Lower leg skin (tissue), 4 donors: Measurements from ENCODE around the gene BLOC1S3. TPM values are rescaled to one million over a fixed set of nuclear protein-coding genes. Genes with fewer than 3 reads are reported as not detected.
"Not testable (repeated sequence)": the region's sequence is repeated elsewhere in the genome, so short reads cannot be mapped to it uniquely, and the experiment has no call there.

Source experiments
- DNase-seq, 2 donors: peaks; one replicate each; pipeline ENCODE4 v3.0.0-alpha.2; 2019; ENCODE audit warnings: low spot score in 2 of 2
- H3K4me3 ChIP-seq: fragments of 200-600 bp; sonication (generic); 2 replicates; pipeline ENCODE4 v1.5.1; 2017; ENCODE audit warnings: mild to moderate bottlenecking, low read depth; ENCODE audit not compliant: poor library complexity, severe bottlenecking
- CTCF ChIP-seq, 3 donors: fragments of 450-650 bp; IDR thresholded peaks; one replicate each; pipeline ENCODE4 v1.5.1; 2016; ENCODE audit warnings: antibody characterized with exemption in 3 of 3, mild to moderate bottlenecking in 3 of 3, moderate library complexity in 2 of 3
- POLR2A ChIP-seq, 2 donors: fragments of 450-650 bp; IDR thresholded peaks; one replicate each; pipeline ENCODE4 v1.6.1; 2016 to 2017; ENCODE audit warnings: antibody characterized with exemption in 2 of 2, mild to moderate bottlenecking in 1 of 2, moderate library complexity in 1 of 2
- WGBS, 2 donors: methylation state at CpG; one replicate each; pipeline ENCODE4 v1.1.5; 2018; 5-methylcytosine and 5-hydroxymethylcytosine counted together
- intact Hi-C: fragments of 100-400 bp; cut with DNase I; formaldehyde crosslinking; loops from one replicate; pipeline ENCODE4 v1.15.0; 2023; ENCODE audit warnings: low total_unique reads
- total RNA-seq, 4 donors: library from RNA; depleted of rRNA; stranded (reverse); fragments of >200 nt; gene quantifications; one replicate each; pipeline ENCODE4 v1.1.0, GENCODE V29; 2016

Gene BLOC1S3
- total RNA-seq, 4 donors from 2014 or later: 26.6 to 65.1 (median 31.4) TPM

- no peak overlapping the region for H3K4me3 ChIP-seq
- 93 to 94% methylated on average over 5 of the region's 5 CpGs for WGBS, 2 donors
- no peak for DNase-seq
- intact Hi-C loops: no loop called here
- no peak for TF ChIP-seq POLR2A (IDR thresholded peaks at IDR 0.05)
- no peak for TF ChIP-seq CTCF (IDR thresholded peaks at IDR 0.05)
Observed at GRCh38 chr19:45223879-45224278, 45.3 kb downstream of the BLOC1S3 start.

GRCh38 chr19:45224645-45225044 is 46.1 kb downstream of the BLOC1S3 start:
- intact Hi-C loops: no loop called here
- TF ChIP-seq POLR2A (IDR thresholded peaks at IDR 0.05) (no peak), CTCF (IDR thresholded peaks at IDR 0.05) (no peak)
- no peak for DNase-seq
- no peak overlapping the region for H3K4me3 ChIP-seq
- 79 to 85% methylated on average over 2 to 4 of the region's 11 CpGs for WGBS, 2 donors

GRCh38 chr19:45229056-45229455 is 50.5 kb downstream of the BLOC1S3 start:
- intact Hi-C loops, DNase-seq, H3K4me3 ChIP-seq: not testable (repeated sequence)
- 81 to 92% methylated on average over 2 of the region's 2 CpGs for WGBS, 2 donors

Other genes starting within 250 kb of the BLOC1S3 start
- not detected for gene APOC4, start 236.5 kb upstream of the BLOC1S3 start, total RNA-seq
- 1 to 10 TPM; 1.6 to 4.3 (median 2.8) TPM for gene APOC2, start 232.7 kb upstream of the BLOC1S3 start, total RNA-seq
- 100 to 1,000 TPM in 1 of 4 donors, 10 to 100 TPM in 3; 78.5 to 103 (median 94.2) TPM for gene CLPTM1, start 223.4 kb upstream of the BLOC1S3 start, total RNA-seq
- 10 to 100 TPM in 3 of 4 donors, 1 to 10 TPM in 1; 8.1 to 15.1 (median 11.7) TPM for gene RELB, start 177.3 kb upstream of the BLOC1S3 start, total RNA-seq
- gene CLASRP, start 139.7 kb upstream of the BLOC1S3 start, total RNA-seq: 100 to 1,000 TPM in 2 of 4 donors, 10 to 100 TPM in 2; 59.9 to 207 (median 128) TPM
- 1 to 10 TPM; 2.4 to 7.8 (median 4.8) TPM for gene ZNF296, start 102.3 kb upstream of the BLOC1S3 start, total RNA-seq
- gene GEMIN7, start 99.5 kb upstream of the BLOC1S3 start, total RNA-seq: 10 to 100 TPM; 11.8 to 24.9 (median 21.5) TPM
- gene PPP1R37, start 85.6 kb upstream of the BLOC1S3 start, total RNA-seq: 10 to 100 TPM; 37.4 to 55.2 (median 52.1) TPM
- 100 to 1,000 TPM in 1 of 4 donors, 10 to 100 TPM in 3; 42.0 to 100 (median 51.4) TPM for gene NKPD1, start 17.8 kb upstream of the BLOC1S3 start, total RNA-seq
- 10 to 100 TPM; 36.0 to 52.3 (median 47.9) TPM for gene TRAPPC6A, start 547 bp upstream of the BLOC1S3 start, total RNA-seq
- 1 to 10 TPM; 1.2 to 4.5 (median 1.6) TPM for gene EXOC3L2, start 66.6 kb downstream of the BLOC1S3 start, total RNA-seq
- 10 to 100 TPM; 28.4 to 42.8 (median 35.3) TPM for gene MARK4, start 72.5 kb downstream of the BLOC1S3 start, total RNA-seq
- gene CKM, start 144.1 kb downstream of the BLOC1S3 start, total RNA-seq: 1 to 10 TPM in 2 of 4 donors, under 1 TPM in 1, not detected in 1; 0.13 to 2.9 (median 1.3) TPM
- gene KLC3, start 162.0 kb downstream of the BLOC1S3 start, total RNA-seq: 100 to 1,000 TPM; 159 to 217 (median 169) TPM
- gene ERCC2, start 191.8 kb downstream of the BLOC1S3 start, total RNA-seq: 10 to 100 TPM in 1 of 4 donors, 1 to 10 TPM in 3; 8.5 to 22.4 (median 9.8) TPM
- 100 to 1,000 TPM; 257 to 851 (median 501) TPM for gene PPP1R13L, start 226.3 kb downstream of the BLOC1S3 start, total RNA-seq
- gene POLR1G, start 227.9 kb downstream of the BLOC1S3 start, total RNA-seq: 1 to 10 TPM; 4.0 to 8.1 (median 5.6) TPM
- gene ERCC1, start 245.1 kb downstream of the BLOC1S3 start, total RNA-seq: 100 to 1,000 TPM in 1 of 4 donors, 10 to 100 TPM in 3; 57.7 to 111 (median 76.5) TPM